Pons (tissue), 1 donor: ENCODE measurements around the gene CD84.
A peak's percentile ranks its signal among the peaks of the same experiment; 100 is the strongest.
"Not testable (repeated sequence)": the region's sequence is repeated elsewhere in the genome, so short reads cannot be mapped to it uniquely, and the experiment has no call there.

Source experiments
- DNase-seq: peaks from one replicate; pipeline ENCODE4 v3.0.0-alpha.2; 2016; ENCODE audit warnings: low spot score

The CD84 gene

DNA sequence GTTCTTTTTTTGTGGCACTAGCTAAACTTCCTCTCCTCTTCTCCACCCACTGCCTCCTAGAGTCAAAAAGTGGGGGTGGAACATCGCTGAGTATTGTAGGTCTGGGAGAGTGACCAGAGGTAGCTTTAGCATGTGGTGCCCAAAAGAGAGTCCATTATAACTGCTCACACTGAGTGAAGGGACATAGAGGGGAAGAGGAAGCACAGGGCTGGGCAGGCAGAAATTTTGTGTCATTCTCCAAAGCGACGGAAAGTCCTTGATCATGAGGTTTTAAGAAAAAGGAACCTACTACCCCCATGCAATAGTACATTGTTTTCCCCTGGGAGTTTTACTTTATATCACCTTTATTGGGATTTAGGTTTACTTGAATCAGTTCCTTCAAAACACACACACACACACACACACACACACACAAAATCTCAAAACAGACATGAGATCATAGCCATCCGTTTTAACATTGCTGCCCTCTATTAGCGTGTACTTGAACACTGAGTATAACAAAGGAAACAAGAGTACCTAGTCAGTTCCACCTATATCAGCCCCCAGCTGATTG, 4.1 kb downstream of the CD84 start:
- peak; percentile 89 for DNase-seq

DNA sequence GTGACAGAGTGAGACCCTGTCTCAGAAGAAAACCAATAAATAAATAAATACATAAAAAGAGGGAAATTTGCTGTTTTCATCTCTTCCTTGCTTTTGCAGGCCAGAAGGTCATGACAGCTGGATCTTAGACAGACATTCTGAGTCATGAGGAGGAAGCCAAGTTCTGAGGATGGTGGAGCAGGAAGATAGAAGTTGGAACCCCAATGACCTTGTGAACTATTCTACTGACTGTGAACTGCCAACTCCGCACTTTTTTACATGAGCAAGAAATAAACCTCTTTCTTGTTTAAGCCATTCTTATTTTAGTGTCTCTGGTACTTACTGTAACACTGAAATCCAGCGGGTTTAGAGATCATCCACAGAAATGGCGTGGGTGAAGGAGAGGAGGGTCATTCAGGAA, 8.5 kb downstream of the CD84 start:
- no peak for DNase-seq

DNA sequence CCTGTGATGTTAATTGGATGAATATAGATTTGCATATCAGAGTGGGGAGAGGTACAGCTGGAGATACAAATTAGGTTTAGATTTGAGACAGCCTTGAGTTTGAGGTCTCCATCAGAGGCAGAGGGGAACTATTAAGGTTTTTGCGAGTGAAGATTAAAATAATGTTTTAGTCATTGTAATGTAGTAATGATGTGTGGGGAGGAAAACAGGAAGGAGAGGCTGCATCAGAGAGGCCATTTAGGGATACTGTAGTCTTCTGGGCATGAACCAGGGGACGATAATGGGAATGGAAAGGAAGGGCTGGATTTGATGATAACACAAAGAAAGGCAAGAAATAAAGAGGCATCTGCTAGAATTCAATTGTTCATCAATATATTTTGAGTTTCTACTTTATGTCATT, 9.5 kb downstream of the CD84 start:
- no peak for DNase-seq

DNA sequence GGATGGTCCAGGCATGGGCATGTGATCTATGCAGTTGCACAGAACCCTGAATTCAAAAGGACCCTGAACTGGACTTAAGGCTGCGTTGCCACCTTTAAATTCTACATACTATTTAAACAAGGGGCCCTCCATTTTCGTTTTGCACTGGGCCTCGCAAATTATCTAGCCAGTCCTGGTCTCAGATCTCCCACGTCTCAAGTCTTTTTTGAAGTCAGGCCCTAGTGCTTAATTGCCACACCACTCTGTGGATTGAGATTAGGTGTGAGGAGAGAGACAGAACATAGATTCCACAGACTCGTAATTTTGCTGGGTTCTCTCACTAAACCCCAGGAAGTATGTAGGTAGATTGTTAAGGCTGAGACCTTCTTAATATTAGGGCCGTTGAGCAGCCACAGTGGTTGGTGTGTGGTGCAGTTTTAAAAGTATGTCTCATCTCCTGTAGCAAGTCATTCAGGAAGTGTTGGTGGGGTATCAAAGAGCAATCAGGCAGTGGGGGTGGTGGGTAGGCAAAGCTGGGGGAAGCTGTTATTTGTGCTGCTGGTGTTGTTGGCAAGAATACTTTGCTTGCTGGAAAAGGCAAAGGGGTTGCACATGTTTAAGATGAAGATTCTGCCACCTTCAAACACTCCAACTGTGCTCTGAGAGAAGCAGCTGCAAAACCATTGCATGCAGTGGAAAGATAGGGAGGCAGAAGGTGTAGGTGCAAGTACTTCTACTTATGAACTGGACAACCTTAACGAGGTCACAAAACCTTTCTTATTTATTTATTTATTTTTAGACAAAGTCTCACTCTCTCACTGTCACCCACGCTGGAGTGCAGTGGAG, 11.2 kb downstream of the CD84 start:
- no peak for DNase-seq

DNA sequence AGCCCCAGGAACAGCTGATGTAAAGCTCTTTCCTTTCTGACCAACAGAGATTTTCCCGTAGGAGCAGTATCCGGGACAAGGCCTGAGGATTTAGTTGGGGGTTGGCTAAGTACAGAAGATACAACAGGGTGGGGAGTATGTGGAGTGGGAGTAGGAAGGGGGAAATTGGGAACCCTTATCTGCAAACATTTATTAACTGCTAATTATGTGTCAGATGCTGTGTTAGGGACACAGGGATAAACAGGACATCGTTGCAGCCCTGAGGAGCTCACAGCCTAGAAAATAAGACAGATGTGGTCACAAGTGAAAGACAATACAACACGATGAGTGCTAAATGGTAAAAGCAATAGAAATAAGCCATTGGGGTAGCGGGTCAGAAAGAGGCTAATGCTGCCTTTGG, 12.0 kb downstream of the CD84 start:
- no peak for DNase-seq

DNA sequence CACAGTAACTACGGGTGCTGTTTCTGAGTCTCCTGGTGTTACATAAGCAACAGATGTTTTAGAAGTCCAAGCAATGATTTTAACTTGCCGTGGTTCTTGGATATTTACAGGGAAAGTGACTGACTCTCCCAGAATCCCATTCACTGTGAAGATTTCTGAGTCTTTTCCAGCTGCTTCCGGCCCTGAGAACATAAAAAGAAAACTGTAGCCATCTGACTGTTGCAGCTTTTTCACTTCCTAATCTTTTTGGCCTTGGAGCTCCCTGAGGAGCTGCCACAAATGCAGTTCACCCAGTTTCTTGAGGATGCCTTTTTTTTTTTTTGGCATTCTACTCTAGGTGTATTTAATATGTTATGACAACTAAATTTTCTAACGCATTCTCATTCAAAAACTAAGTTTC, 13.7 kb downstream of the CD84 start:
- peak; percentile 49 for DNase-seq

DNA sequence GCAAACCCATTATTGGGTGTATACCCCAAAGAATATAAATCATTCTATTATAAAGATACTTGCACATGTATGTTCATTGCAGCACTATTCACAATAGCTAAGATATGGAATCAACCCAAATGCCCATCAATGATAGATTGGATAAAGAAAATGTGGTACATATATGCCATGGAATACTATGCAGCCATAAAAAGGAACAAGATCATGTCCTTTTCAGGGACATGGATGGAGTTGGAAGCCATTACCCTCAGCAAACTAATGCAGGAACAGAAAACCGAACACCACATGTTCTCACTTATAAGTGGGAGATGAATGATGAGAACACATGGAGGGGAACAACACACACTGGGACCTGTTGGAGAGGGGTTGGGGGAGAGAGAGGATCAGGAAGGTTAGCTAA, 16.1 kb downstream of the CD84 start:
- not testable (repeated sequence) for DNase-seq

DNA sequence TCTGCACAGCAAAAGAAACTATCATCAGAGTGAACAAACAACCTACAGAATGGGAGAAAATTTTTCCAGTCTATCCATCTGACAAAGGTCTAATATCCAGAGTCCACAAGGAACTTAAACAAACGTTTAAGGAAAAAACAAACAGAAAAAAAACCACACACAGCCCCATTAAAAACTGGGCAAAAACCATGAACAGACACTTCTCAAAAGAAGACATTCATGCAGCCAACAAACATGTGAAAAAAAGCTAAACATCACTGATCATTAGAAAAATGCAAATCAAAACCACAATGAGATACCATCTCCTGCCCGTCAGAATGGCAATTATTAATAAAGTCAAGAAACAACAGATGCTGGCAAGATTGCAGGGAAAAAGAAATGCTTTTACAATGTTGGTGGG, 16.6 kb downstream of the CD84 start:
- not testable (repeated sequence) for DNase-seq

DNA sequence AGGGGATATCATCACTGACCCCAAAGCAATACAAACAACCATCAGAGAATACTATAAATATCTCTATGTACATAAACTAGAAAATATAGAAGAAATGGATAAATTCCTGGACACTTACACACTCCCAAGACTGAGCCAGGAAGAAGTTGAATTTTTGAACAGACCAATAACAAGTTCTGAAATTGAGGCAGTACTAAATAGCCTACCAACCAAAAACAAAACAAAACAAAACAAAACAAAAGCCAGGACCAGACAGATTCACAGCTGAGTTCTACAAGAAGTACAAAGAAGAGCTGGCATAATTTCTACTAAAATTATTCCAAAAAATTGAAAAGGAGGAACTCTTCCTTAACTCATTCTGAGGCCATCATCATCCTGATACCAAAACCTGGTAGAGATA, 18.5 kb downstream of the CD84 start:
- no peak for DNase-seq

DNA sequence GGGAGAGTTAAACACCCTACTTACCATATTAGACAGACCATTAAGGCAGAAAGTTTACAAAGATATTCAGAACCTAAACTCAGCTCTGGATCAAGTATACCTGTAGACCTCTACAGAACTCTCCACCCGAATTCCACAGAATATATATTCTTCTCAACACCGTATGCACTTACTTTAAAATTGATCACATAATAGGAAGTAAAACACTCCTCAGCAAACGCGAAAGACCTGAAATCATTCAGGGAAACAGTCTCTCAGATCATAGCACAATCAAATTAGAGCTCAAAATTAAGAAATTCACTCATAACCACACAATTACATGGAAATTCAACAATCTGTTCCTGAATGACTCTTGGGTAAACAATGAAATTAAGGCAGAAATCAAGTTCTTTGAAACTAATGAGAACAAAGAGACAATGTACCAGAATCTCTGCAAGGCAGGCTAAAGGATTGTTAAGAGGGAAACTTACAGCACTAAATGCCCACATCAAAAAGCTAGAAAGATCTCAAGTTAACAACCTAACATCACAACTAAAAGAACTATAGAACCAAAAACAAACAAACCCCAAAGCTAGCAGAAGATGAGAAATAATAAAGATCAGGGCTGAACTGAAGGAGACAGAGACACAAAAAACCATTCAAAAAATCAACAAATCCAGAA, 19.1 kb downstream of the CD84 start:
- no peak for DNase-seq

DNA sequence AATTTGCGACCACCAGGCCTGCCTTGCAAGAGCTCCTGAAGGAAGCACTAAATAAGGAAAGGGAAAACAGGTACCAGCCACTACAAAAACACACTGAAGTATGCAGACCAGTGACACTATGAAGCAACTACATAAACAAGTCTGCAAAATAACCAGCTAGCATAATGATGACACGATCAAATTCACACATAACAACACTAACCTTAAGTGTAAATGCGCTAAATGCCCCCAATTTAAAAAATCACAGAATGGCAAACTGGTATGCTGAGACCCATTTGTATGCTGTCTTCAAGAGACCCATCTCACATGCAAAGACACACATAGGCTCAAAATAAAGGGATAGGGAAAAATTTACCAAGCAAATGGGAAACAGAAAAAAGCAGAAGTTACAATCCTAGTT, 19.9 kb downstream of the CD84 start:
- not testable (repeated sequence) for DNase-seq

DNA sequence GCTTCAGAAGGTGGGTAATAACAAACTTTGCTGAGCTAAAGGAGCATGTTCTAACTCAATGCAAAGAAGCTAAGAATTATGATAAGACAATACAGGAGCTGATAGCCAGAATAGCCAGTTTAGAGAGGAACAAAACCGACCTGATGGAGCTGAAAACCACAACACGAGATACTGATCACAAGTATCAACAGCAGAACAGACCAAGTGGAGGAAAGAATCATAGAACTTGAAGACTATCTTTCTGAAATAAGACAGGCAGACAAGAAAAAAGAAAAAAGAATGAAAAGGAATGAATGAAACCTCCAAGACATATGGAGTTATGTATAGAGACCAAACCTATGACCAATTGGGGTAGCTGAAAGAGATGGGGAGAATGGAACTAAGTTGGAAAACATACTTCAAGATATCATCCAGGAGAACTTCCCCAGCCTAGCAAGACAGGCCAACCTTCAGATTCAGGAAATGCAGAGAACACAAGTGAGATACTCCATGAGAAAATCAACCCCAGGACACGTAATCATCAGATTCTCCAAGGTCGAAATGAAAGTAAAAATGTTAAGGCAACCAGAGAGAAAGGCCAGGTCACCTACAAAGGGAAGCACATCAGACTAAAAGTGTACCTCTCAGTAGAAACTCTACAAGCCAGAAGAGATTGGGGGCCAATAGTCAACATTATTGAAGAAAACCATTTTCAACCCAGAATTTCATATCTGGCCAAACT, 20.5 kb downstream of the CD84 start:
- DNase-seq = no peak

DNA sequence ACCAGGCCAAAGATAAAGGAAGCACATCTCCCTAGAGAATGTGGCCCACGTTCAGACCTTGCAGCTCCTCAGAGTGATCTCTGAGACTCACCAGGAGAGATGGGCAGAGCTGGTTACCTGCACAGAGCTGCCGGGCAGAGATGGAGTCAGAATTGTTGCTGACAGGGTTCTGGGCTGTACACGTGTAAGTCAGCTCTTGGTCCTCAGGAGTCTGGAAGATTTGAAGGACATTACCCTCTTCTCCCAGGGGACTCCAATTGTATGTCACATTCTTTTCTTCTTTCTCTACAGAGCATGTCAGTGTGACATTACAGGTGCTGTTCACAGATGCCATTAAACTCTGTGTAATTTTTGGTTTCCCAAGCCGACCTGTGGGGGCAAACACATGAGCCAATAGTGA, 25.5 kb downstream of the CD84 start:
- no peak for DNase-seq

DNA sequence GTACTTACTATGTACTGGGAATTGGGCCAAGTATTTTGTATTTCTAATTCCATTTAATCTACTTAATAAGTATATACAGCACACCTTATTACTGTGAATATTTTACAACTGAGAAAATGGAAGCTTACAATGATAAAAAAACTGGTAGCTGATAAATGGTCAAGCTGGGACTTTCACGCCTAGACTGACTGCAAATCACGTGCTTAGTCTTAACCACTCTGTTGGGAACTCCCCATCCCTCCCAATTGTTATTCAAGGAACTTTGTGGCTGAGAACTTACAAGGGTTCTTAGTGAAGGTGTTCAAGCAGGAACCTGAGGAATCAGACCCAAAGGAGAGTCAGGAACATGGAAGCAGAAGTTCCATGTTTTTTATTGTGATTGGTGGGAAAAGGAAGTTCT, 26.9 kb downstream of the CD84 start:
- DNase-seq = no peak

DNA sequence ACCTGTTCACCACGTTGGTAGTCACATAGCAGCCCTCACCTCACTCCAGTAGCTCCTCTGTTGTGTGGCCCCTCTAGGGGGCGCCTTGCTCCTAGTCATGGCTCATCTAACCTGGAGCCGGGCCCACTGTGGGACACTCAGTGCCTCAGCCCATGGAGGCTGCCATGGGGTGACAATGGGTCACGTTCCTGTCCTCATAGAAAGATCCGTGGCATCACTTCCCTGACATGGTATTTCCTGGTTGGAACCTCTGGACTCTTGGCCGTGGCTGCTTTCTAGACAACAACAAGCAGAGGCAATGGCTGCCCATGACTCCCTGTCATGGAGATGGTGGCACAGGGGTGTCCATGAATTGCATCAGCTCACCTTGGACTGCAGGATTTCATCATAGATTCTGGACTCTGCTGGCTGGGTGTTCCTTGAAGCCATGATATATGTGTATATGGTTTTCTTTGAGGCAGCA, 28.7 kb downstream of the CD84 start:
- DNase-seq = no peak

DNA sequence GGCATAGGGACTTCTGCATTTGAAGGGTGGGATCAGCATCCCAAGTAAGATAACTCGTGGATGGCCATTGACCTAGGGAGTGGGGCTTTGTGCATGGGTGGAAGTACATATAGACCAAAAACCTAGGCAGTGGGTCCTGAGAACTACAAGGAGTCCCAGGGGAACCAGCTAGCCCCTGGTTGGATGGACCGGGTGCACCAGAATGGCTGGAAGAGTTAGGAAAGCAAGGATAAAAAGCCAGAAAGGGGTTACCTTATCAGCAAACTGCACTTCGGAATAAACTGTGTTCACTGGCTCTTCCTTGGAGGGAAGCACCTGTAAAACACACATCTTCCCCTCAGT, 29.7 kb downstream of the CD84 start:
- no peak for DNase-seq

DNA sequence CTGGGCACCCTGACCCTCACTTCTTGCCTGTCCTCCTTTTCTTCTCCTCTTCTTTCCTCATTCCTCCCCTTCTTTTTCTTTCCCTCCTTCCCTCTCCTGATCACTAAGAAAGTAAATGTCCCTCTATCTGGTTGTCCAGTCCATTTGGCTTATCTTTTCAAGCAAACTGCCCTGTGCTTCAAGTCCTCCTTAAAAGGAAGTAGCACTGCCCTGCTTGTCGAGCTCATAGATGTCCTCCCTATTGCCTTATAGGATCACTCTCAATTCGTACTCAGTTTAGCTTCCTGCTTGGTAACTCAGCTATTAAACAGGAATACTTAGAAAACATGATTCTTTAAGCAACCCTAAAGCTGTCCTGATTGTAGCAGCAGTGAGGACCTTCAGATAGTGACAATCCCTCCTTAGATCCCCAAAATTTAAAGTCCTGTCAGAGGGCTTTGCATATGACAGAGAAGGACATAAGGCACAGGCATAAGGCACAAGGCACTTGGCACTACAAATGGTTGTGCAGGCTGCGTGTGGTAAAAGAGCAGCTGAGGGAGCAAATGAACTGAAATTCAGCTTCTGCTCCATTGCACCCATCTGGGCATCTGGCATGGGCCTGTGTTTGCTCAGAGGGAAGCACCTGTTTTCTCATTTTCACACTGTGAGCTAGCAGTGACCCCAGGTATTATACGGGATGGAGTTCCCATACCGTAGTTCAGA, 30.2 kb downstream of the CD84 start:
- no peak for DNase-seq

DNA sequence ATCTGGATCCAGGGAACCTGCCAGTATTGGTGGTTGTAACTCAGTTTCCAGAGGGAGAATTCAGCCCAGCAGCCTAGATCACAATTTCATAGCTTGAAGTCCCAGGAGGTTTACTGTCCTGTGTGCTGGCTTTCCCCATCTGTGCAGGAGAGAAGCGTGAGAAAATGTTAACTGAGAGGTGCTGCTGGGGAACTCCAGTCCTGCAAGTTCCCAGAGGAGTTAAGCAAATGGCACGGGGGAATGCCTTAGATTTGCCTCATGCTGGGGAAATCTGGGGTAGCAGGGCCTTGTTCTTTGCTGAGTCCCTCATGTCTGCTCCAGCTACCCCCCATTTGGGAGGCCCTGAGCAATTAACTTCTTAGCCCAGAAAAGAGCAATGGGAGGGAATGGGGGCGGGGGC, 31.1 kb downstream of the CD84 start:
- DNase-seq = no peak

DNA sequence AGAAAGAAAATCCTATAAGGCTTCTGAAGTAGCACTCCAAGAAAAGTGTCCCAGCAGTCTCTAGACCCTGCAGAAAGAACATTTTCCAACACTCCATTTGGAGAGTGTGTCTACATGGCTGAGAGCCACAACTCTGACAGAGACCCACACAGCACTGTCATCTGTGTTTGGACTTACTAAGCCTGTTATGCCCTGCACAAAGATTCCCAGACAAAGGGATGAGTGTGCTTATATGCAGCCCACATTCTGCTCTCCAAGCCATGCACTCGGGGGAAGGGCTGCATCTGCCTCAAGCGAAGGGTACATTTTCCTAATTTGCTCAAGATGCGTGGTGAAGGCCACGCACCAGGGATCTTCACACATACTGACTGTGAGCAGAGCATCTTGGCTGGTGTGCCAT, 31.9 kb downstream of the CD84 start:
- no peak for DNase-seq

DNA sequence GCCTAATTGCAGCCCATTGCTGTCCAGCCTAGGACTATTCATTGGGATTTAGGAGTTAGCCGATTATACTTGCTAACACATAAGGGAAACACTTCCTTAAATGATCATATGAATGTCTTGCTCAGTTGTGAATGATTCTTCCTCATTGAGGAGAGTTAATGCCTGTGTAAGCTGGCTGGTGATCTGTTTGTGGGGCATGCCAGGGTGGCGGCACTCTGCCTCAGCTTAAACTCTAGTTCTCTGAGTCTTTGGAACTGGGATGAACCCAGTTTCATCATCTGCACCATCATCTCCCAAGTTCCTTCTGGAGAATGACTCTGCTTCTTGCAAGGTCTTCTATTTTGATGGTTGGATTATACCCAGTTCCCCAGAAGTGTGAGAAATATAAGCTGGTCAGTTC, 32.4 kb downstream of the CD84 start:
- DNase-seq = peak; percentile 28

DNA sequence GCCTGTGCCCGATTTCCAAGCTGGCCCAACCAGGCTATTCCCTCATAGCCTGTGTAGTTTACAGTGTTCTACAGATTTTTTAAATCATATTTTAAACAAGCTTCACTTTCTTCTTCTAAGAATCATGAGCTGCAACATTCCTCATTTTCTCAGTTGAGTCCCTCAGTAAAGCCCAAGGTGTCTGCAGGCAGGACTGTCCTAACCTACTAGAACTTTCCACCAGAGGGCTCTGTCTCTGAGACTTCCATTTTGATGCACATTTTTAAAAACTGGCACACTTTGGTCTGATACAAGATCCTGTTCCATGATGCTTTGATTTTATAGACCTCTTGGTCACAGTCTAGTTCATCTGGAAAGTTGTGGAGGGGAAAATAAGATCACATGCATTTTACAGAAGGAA, 34.6 kb downstream of the CD84 start:
- DNase-seq = no peak

DNA sequence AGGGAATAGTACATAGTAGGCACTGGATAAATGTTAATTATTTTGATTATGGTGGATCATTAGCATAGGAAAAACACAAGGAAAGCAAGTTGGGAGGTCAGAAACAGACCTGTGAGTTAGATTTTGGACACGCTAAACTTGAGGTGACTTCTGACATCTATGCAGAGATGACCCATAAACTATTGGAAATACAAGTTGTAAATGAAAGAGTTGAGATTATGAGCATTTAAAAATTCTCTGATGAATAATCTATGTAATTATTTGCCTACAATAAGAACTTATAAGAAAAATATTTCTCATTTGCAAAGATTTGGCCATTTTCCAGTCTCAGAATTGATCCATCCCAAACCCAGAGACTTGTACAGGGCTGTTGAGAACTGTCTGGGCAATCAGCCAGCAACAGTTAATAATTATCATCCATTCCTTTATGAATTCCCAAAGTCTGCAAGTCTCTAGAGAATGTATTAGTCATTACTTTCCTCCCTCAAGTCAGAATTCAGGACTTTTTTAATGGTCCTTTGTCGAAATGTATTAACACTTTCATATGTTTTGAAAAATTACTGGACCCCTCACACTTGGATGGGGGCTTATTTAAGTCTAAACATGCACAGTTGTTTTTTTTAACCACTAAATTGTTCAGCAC, 36.9 kb downstream of the CD84 start:
- DNase-seq = no peak
